IMR-90 (cell line): ENCODE results near the gene DBT. TPM values are rescaled to one million over a fixed set of nuclear protein-coding genes. Genes with fewer than 3 reads are reported as not detected.

Source experiments
- ATAC-seq: fragments of 200-7000 bp; cut with Tn5 transposase; 2 replicates; pipeline ENCODE4 v1.9.1; 2020; ENCODE audit warnings: low read depth, mild to moderate bottlenecking, moderate library complexity
- BruUV-seq: library from RNA; stranded (reverse); fragments of 400-500 nt; replicated peaks from 2 replicates; lab custom pipeline; 2021; lab: Mats Ljungman, UMichigan
- CTCF ChIA-PET: fragments of 300-600 bp; formaldehyde crosslinking; extraction: SDS; loops from one replicate; lab custom pipeline; 2021; ENCODE audit warnings: antibody characterized with exemption; lab: Yijun Ruan, JAX
- POLR2A ChIA-PET: fragments of 300-600 bp; sonication (Branson Sonifier 250); formaldehyde crosslinking; loops from one replicate; lab custom pipeline; 2022; ENCODE audit warnings: antibody characterized with exemption; ENCODE audit not compliant: unreplicated experiment; lab: Charles Lee
- DNase-seq: peaks from one replicate; pipeline ENCODE4 v3.0.0; 2013
- H2AFZ ChIP-seq: replicated peaks from 2 replicates; pipeline ENCODE3; 2013; ENCODE audit warnings: low read length, mild to moderate bottlenecking; ENCODE audit not compliant: poor library complexity
- H2AK5ac ChIP-seq: 2 replicates; pipeline ENCODE4 v1.6.1; 2013; ENCODE audit warnings: low read depth, low read length, inconsistent platforms
- H2AK9ac ChIP-seq: replicated peaks from 2 replicates; pipeline ENCODE3; 2013; ENCODE audit warnings: mild to moderate bottlenecking, low read depth, low read length, moderate library complexity; ENCODE audit not compliant: poor library complexity
- H2BK120ac ChIP-seq: 2 replicates; pipeline ENCODE4 v1.6.1; 2013; ENCODE audit warnings: low read depth, low read length, inconsistent platforms
- H2BK15ac ChIP-seq: 3 replicates; pipeline ENCODE4 v1.6.1; 2013; ENCODE audit warnings: low read depth, low read length, inconsistent platforms
- H2BK20ac ChIP-seq: 2 replicates; pipeline ENCODE4 v1.6.1; 2013; ENCODE audit warnings: low read depth, mild to moderate bottlenecking, inconsistent platforms, low read length, moderate library complexity
- H2BK5ac ChIP-seq: 2 replicates; pipeline ENCODE4 v1.6.1; 2013; ENCODE audit warnings: mild to moderate bottlenecking, low read depth, low read length, inconsistent platforms; ENCODE audit not compliant: poor library complexity, severe bottlenecking
- H3K14ac ChIP-seq: replicated peaks from 2 replicates; pipeline ENCODE4 v1.6.1; 2013; ENCODE audit warnings: low read depth, low read length, inconsistent platforms
- H3K18ac ChIP-seq: 2 replicates; pipeline ENCODE4 v1.6.1; 2013; ENCODE audit warnings: low read depth, low read length, control low read depth
- H3K23ac ChIP-seq: 2 replicates; pipeline ENCODE4 v1.6.1; 2013; ENCODE audit warnings: low read depth, low read length, inconsistent platforms
- H3K27ac ChIP-seq: 2 replicates; pipeline ENCODE4 v1.5.1; 2013; ENCODE audit warnings: mild to moderate bottlenecking, control low read depth, low read length; ENCODE audit not compliant: insufficient read depth
- H3K27me3 ChIP-seq: 2 replicates; pipeline ENCODE4 v1.6.1; 2013; ENCODE audit warnings: low read length; ENCODE audit not compliant: control insufficient read depth, insufficient read depth
- H3K36me3 ChIP-seq: 2 replicates; pipeline ENCODE4 v1.6.1; 2013; ENCODE audit warnings: low read length, mixed read lengths; ENCODE audit not compliant: control insufficient read depth, insufficient read depth
- H3K4ac ChIP-seq: 2 replicates; pipeline ENCODE4 v1.6.1; 2013; ENCODE audit warnings: low read depth, low read length, inconsistent platforms
- H3K4me1 ChIP-seq: 2 replicates; pipeline ENCODE4 v1.6.1; 2013; ENCODE audit warnings: low read length, mixed read lengths; ENCODE audit not compliant: control insufficient read depth, insufficient read depth
- H3K4me2 ChIP-seq: 2 replicates; pipeline ENCODE4 v1.6.1; 2013; ENCODE audit warnings: low read depth, mild to moderate bottlenecking, control low read depth, low read length, moderate library complexity
- H3K4me3 ChIP-seq: 2 replicates; pipeline ENCODE4 v1.5.1; 2013; ENCODE audit warnings: low read depth, mild to moderate bottlenecking, control low read depth, low read length, moderate library complexity; ENCODE audit not compliant: insufficient read depth
- H3K56ac ChIP-seq: 2 replicates; pipeline ENCODE4 v1.6.1; 2013; ENCODE audit warnings: low read length, inconsistent platforms; ENCODE audit not compliant: insufficient read depth; ENCODE audit errors: extremely low read depth
- H3K79me1 ChIP-seq, 2 experiments: 2 replicates each; pipeline ENCODE4 v1.6.1; 2013; ENCODE audit warnings: low read length in 2 of 2, inconsistent platforms in 1 of 2, low read depth in 1 of 2
- H3K9ac ChIP-seq: 2 replicates; pipeline ENCODE4 v1.6.1; 2013; ENCODE audit warnings: low read depth, low read length, control low read depth
- H3K9me1 ChIP-seq: 2 replicates; pipeline ENCODE4 v1.6.1; 2013; ENCODE audit warnings: low read length, inconsistent platforms; ENCODE audit not compliant: insufficient read depth
- H3K9me3 ChIP-seq: 2 replicates; pipeline ENCODE4 v1.6.1; 2013; ENCODE audit warnings: low read length; ENCODE audit not compliant: control insufficient read depth, insufficient read depth
- H4K20me1 ChIP-seq: 2 replicates; pipeline ENCODE4 v1.6.1; 2013; ENCODE audit warnings: low read length, inconsistent platforms; ENCODE audit not compliant: insufficient read depth
- H4K5ac ChIP-seq: 2 replicates; pipeline ENCODE4 v1.6.1; 2013; ENCODE audit warnings: mild to moderate bottlenecking, low read depth, low read length, control low read depth
- H4K8ac ChIP-seq, 2 experiments: 2 replicates each; pipeline ENCODE4 v1.6.1; 2013; ENCODE audit warnings: low read depth in 2 of 2, low read length in 2 of 2, control low read depth in 1 of 2, inconsistent platforms in 1 of 2
- H4K91ac ChIP-seq: 2 replicates; pipeline ENCODE4 v1.6.1; 2013; ENCODE audit warnings: low read depth, low read length, inconsistent platforms; ENCODE audit not compliant: insufficient read depth
- BHLHE40 ChIP-seq: fragments of 150-350 bp; IDR thresholded peaks from 2 replicates; pipeline ENCODE4 v1.6.1; 2016; ENCODE audit warnings: mild to moderate bottlenecking, low read depth, low read length
- CEBPB ChIP-seq: IDR thresholded peaks from 2 replicates; pipeline ENCODE4 v1.6.1; 2012; ENCODE audit warnings: low read depth, low read length, improper control_type of control experiment
- ELK1 ChIP-seq: fragments of 150-350 bp; IDR thresholded peaks from 2 replicates; pipeline ENCODE4 v1.6.1; 2016; ENCODE audit warnings: low read depth, mild to moderate bottlenecking, low read length, moderate library complexity, borderline replicate concordance
- MAFK ChIP-seq: IDR thresholded peaks from 2 replicates; pipeline ENCODE4 v1.6.1; 2012; ENCODE audit warnings: low read depth, low read length, improper control_type of control experiment
- MXI1 ChIP-seq: IDR thresholded peaks from 2 replicates; pipeline ENCODE4 v1.6.1; 2012; ENCODE audit warnings: low read depth, mild to moderate bottlenecking, low read length, moderate library complexity, borderline replicate concordance
- POLR2A ChIP-seq: IDR thresholded peaks from 2 replicates; pipeline ENCODE4 v1.6.1; 2012; ENCODE audit warnings: mild to moderate bottlenecking, low read depth, low read length
- RAD21 ChIP-seq: IDR thresholded peaks from 2 replicates; pipeline ENCODE4 v1.6.1; 2012; ENCODE audit warnings: low read length, improper control_type of control experiment
- RFX5 ChIP-seq: IDR thresholded peaks from 2 replicates; pipeline ENCODE4 v1.8.0; 2012; ENCODE audit warnings: low read depth, mild to moderate bottlenecking, low read length, moderate library complexity
- WGBS, 2 experiments: methylation state at CpG; one replicate each; pipeline versions ENCODE4 v1.1.5 to v1.1.7; 2013; ENCODE audit warnings: missing lambda C conversion rate in 2 of 2; ENCODE audit not compliant: insufficient read length in 1 of 2; ENCODE audit errors: extremely low coverage in 2 of 2; 5-methylcytosine and 5-hydroxymethylcytosine counted together
- dilution Hi-C: fragments of 300-500 bp; cut with HindIII; formaldehyde crosslinking; loops from one replicate; pipeline ENCODE4 v1.14.3; 2018; ENCODE audit warnings: low sequenced_read_pairs; ENCODE audit not compliant: unreplicated experiment
- in situ Hi-C: fragments of 300-500 bp; cut with MboI; formaldehyde crosslinking; loops from 3 replicates; pipeline ENCODE4 v1.14.3; 2019; ENCODE audit warnings: low sequenced_read_pairs, inconsistent platforms, mixed read lengths
- intact Hi-C: fragments of 100-400 bp; cut with micrococcal nuclease; formaldehyde crosslinking; loops from 2 replicates; pipeline ENCODE4 v1.10.0; 2022
- polyA plus RNA-seq, 3 experiments: library from polyadenylated mRNA; depleted of rRNA; stranded (reverse); fragments of >200 nt; gene quantifications; 2 replicates each; pipeline ENCODE4 v1.2.3, GENCODE V29; 2012; ENCODE audit warnings: low replicate concordance in 1 of 3
- total RNA-seq: library from RNA; depleted of rRNA; stranded (reverse); fragments of >200 nt; gene quantifications from 2 replicates; pipeline ENCODE4 v1.2.3, GENCODE V29; 2012

The DBT gene
- total and polyA plus RNA-seq, 2 of the 4 experiments (the other 2 are of a cell fraction): 3.4 to 3.8 TPM

GRCh38 chr1:100268202-100268601 lies 18.6 kb upstream of the DBT start:
- Histone ChIP-seq H3K9me1 (no peaks in the 10 kb centered on the region), H2AK9ac (no peak overlapping the region), H3K36me3 (peaks cover 28% of the 10 kb centered on the region), H4K8ac (no peak overlapping the region), H4K20me1 (peaks cover 3% of the 10 kb centered on the region; the same call in 1 of the 2 replicates), H4K5ac (no peak overlapping the region), H2BK120ac (no peak overlapping the region), H3K4ac (no peak overlapping the region), H4K91ac (no peak overlapping the region), H2AK5ac (no peak overlapping the region; the same call in 1 of the 2 replicates), H3K4me3 (no peak overlapping the region), H2BK5ac (no peak overlapping the region), H3K27ac (no peak overlapping the region), H2BK20ac (no peak overlapping the region), H2BK15ac (no peak overlapping the region), H3K27me3 (no peaks in the 10 kb centered on the region), H3K9me3 (no peaks in the 10 kb centered on the region), H3K23ac (no peak overlapping the region), H2AFZ (no peak overlapping the region), H3K79me1 (peaks cover 14 to 40% of the 10 kb centered on the region in 2 experiments), H3K56ac (no peak overlapping the region), H3K18ac (no peak overlapping the region), H3K4me2 (no peak overlapping the region), H3K9ac (no peak overlapping the region), H3K14ac (no peak overlapping the region), H3K4me1 (peaks cover 2% of the 10 kb centered on the region; the same call in 1 of the 2 replicates)
- intact Hi-C loops: loop anchor here (5.0 kb wide), 2 partner anchors 84 to 189 kb away; partner anchors contain the start of gene CDC14A
- CTCF ChIA-PET: interaction anchor here (0.6 kb wide), 1 partner anchor 15 kb away, joined by 7 read pairs; no protein-coding TSS in a partner anchor
- no peak for TF ChIP-seq MXI1
- no peak for TF ChIP-seq RAD21
- no peak for TF ChIP-seq MAFK
- no peak for TF ChIP-seq CEBPB
- TF ChIP-seq ELK1: no peak
- no peak for TF ChIP-seq POLR2A
- no peak for TF ChIP-seq BHLHE40
- TF ChIP-seq RFX5: no peak
- no peak for ATAC-seq
- dilution Hi-C loops: no loop called here
- POLR2A ChIA-PET: no interaction called here
- in situ Hi-C loops: loop anchor here (25.0 kb wide), 2 partner anchors 456 to 619 kb away; partner anchors contain the start of genes EXTL2 and SLC30A7
- 100% methylated on average over 1 of the region's 4 CpGs; no CpG with 5 or more reads in 1 of the 2 experiments for WGBS, 2 experiments
- BruUV-seq: no TSS peak
- no peak for DNase-seq
